Endothelial cell of umbilical vein (primary cell): ENCODE data around the gene ENDOG. TPM values are rescaled to one million over a fixed set of nuclear protein-coding genes. Genes with fewer than 3 reads are reported as not detected.

Source experiments
- BruUV-seq: library from RNA; stranded (reverse); fragments of 400-500 nt; replicated peaks from 2 replicates; lab custom pipeline; 2021; lab: Mats Ljungman, UMichigan
- CTCF ChIA-PET: fragments of 300-600, 350-600 bp; sonication (Branson Sonifier 250); formaldehyde crosslinking; loops from one replicate; lab custom pipeline; 2021; ENCODE audit warnings: antibody characterized with exemption, inconsistent platforms; lab: Charles Lee
- POLR2A ChIA-PET: fragments of 300-600, 350-600 bp; sonication (Branson Sonifier 250); formaldehyde crosslinking; loops from one replicate; lab custom pipeline; 2021; ENCODE audit warnings: antibody characterized with exemption, inconsistent platforms; lab: Charles Lee
- DNase-seq: peaks from one replicate; pipeline ENCODE4 v3.0.0-alpha.2; 2011; ENCODE audit warnings: low read depth, low spot score
- FAIRE-seq: peaks from 2 replicates; lab custom pipeline; 2011; peaks lifted over from hg19 to GRCh38; lab: Jason Lieb, UNC
- H2AFZ ChIP-seq: 2 replicates; pipeline ENCODE4 v1.6.0; 2012; ENCODE audit warnings: low read depth, low read length, control low read depth, inconsistent platforms
- H3K27ac ChIP-seq: 2 replicates; pipeline ENCODE4 v1.5.1; 2011; ENCODE audit warnings: low read depth, mild to moderate bottlenecking, control low read depth, low read length, moderate library complexity; ENCODE audit not compliant: insufficient read depth
- H3K27me3 ChIP-seq, 2 experiments: 2 replicates each; pipeline versions ENCODE4 v1.6.0 to v1.6.1; 2011; ENCODE audit warnings: low read length in 2 of 2, mixed read lengths in 1 of 2; ENCODE audit not compliant: control insufficient read depth in 2 of 2, insufficient read depth in 2 of 2
- H3K36me3 ChIP-seq, 2 experiments: 2 replicates in 1 of 2; 3 replicates in 1 of 2; pipeline ENCODE4 v1.5.1; 2011; ENCODE audit warnings: low read length in 2 of 2, mild to moderate bottlenecking in 1 of 2, moderate library complexity in 1 of 2; ENCODE audit not compliant: control insufficient read depth in 2 of 2, insufficient read depth in 2 of 2; ENCODE audit errors: extremely low read depth in 1 of 2
- H3K4me1 ChIP-seq: 3 replicates; pipeline ENCODE4 v1.5.1; 2011; ENCODE audit warnings: mild to moderate bottlenecking, low read length; ENCODE audit not compliant: control insufficient read depth, insufficient read depth; ENCODE audit errors: extremely low read depth
- H3K4me2 ChIP-seq: 2 replicates; pipeline ENCODE4 v1.6.1; 2011; ENCODE audit warnings: low read length, control low read depth, mixed read lengths; ENCODE audit not compliant: insufficient read depth
- H3K4me3 ChIP-seq, 3 experiments: fragments of 200-600 bp in 1 of 3; sonication (generic), shearing (Covaris generic) in 1 of 3; replicated peaks in 1 of 3; 2 replicates each; pipeline ENCODE4 v1.5.1; 2011 to 2016; ENCODE audit warnings: control low read depth in 3 of 3, low read length in 3 of 3, mild to moderate bottlenecking in 2 of 3, inconsistent platforms in 1 of 3, low read depth in 1 of 3, moderate library complexity in 1 of 3; ENCODE audit not compliant: insufficient read depth in 1 of 3
- H3K79me2 ChIP-seq: 2 replicates; pipeline ENCODE4 v1.6.0; 2012; ENCODE audit warnings: low read length, inconsistent platforms; ENCODE audit not compliant: control insufficient read depth, insufficient read depth
- H3K9ac ChIP-seq: replicated peaks from 2 replicates; pipeline ENCODE3; 2011; ENCODE audit warnings: low read length, control low read depth; ENCODE audit not compliant: insufficient read depth; ENCODE audit errors: extremely low read depth
- H3K9me1 ChIP-seq: replicated peaks from 3 replicates; pipeline ENCODE4 v1.6.0; 2011; ENCODE audit warnings: mild to moderate bottlenecking, low read length; ENCODE audit not compliant: control insufficient read depth, insufficient read depth; ENCODE audit errors: extremely low read depth
- H3K9me3 ChIP-seq: replicated peaks from 2 replicates; pipeline ENCODE4 v1.5.1; 2012; ENCODE audit warnings: low read length, inconsistent platforms; ENCODE audit not compliant: control insufficient read depth, insufficient read depth
- H4K20me1 ChIP-seq: replicated peaks from 2 replicates; pipeline ENCODE3; 2011; ENCODE audit warnings: mild to moderate bottlenecking, low read length; ENCODE audit not compliant: control insufficient read depth, insufficient read depth; ENCODE audit errors: extremely low read depth
- CTCF ChIP-seq, 2 donors: IDR thresholded peaks; 1 replicate in 1 of 2; 2 replicates in 1 of 2; pipeline ENCODE4 v1.5.1; 2011; ENCODE audit warnings: low read length in 2 of 2, mild to moderate bottlenecking in 2 of 2, moderate library complexity in 2 of 2, control low read depth in 1 of 2, inconsistent platforms in 1 of 2, low read depth in 1 of 2; ENCODE audit not compliant: insufficient read depth in 1 of 2; ENCODE audit errors: extremely low read depth in 1 of 2
- EZH2 ChIP-seq: IDR thresholded peaks from 2 replicates; pipeline ENCODE4 v1.6.1; 2012; ENCODE audit warnings: borderline replicate concordance, low read depth, mild to moderate bottlenecking, moderate library complexity, low read length, inconsistent platforms; ENCODE audit not compliant: severe bottlenecking
- FOS ChIP-seq: IDR thresholded peaks from 2 replicates; pipeline ENCODE4 v1.6.1; 2011; ENCODE audit warnings: mild to moderate bottlenecking, low read length, moderate library complexity, borderline replicate concordance; ENCODE audit not compliant: insufficient read depth
- GATA2 ChIP-seq: IDR thresholded peaks from 2 replicates; pipeline ENCODE4 v1.7.0; 2011; ENCODE audit warnings: low read depth, mild to moderate bottlenecking, moderate library complexity, mixed read lengths, low read length; ENCODE audit not compliant: insufficient read length, insufficient read depth
- JUN ChIP-seq: IDR thresholded peaks from 2 replicates; pipeline ENCODE4 v1.6.1; 2011; ENCODE audit warnings: borderline replicate concordance, low read depth; ENCODE audit not compliant: insufficient read length, insufficient read depth
- MYC ChIP-seq: IDR thresholded peaks from one replicate; pipeline ENCODE4 v1.6.1; 2011; ENCODE audit warnings: mild to moderate bottlenecking, low read depth, low read length
- POLR2A ChIP-seq: IDR thresholded peaks from 2 replicates; pipeline ENCODE4 v1.6.1; 2012; ENCODE audit warnings: low read depth, mild to moderate bottlenecking, control low read depth, low read length
- POLR2AphosphoS5 ChIP-seq: IDR thresholded peaks from 2 replicates; pipeline ENCODE4 v1.6.1; 2012; ENCODE audit warnings: low read depth, mild to moderate bottlenecking, control low read depth, low read length, moderate library complexity; ENCODE audit not compliant: insufficient read depth
- dilution Hi-C: fragments of 300-500 bp; cut with MboI; formaldehyde crosslinking; loops from one replicate; pipeline ENCODE4 v1.15.0; 2019; ENCODE audit warnings: low sequenced_read_pairs; ENCODE audit not compliant: extremely low pct_ligation_motif_present
- intact Hi-C: fragments of 100-400 bp; cut with micrococcal nuclease; formaldehyde crosslinking; loops from one replicate; pipeline ENCODE4 v1.10.0; 2022
- polyA plus RNA-seq, 4 experiments: library from polyadenylated mRNA; depleted of rRNA in 3 of 4; stranded (reverse) in 3 of 4; unstranded in 1 of 4; fragments of >200 nt; gene quantifications; 2 replicates each; pipeline versions ENCODE4 v1.2.1 to v1.2.3, GENCODE V29; 2011 to 2012; ENCODE audit warnings: missing spikeins in 1 of 4
- total RNA-seq: library from RNA; stranded (reverse); gene quantifications from 2 replicates; pipeline ENCODE4 v1.2.3, GENCODE V29; 2021
- TF ChIP-seq, protein P1 (sequence below): IDR thresholded peaks from 2 replicates; pipeline ENCODE4 v1.6.1; 2011; ENCODE audit not compliant: insufficient read depth, insufficient read length

Gene ENDOG
- total and polyA plus RNA-seq, 2 donors (not counting 3 experiments of a cell fraction or from before 2014, with no cell fraction given): 18.0 to 21.1 TPM

DNA sequence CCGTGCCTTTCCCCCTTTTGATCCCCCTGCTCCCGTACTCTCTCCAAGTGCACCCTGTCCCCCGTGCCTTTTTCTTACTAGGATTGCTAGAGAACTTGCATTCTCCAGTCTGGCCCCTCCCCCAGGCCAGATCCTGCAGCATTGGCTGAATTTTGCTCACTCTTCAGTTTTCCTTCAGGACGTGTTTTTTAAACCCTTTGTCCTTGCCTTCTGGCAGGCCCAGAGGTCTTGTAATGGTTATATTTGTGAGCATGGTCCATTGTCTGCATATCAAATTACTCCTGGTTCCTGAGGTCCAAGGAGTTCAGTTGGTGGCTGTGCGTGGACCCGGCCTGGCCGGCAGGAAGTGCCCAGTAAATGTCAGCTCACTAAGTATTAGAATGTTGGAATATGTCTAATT lies 30.6 kb upstream of the ENDOG start:
- intact Hi-C loops: loop anchor here (1.0 to 5.0 kb wide), 4 partner anchors 15 to 241 kb away; partner anchors contain the start of genes ENDOG and SH3GLB2
- Histone ChIP-seq H3K9ac (peak overlapping the region; percentile 35), H4K20me1 (no peaks in the 10 kb centered on the region), H3K4me3 (peak overlapping the region; percentile 50 to 94 (median 77)), H3K4me1 (peaks cover 11% of the 10 kb centered on the region), H3K4me2 (peak overlapping the region; percentile 71), H3K79me2 (peaks cover 13% of the 10 kb centered on the region), H3K27me3 (no peaks in the 10 kb centered on the region), H3K27ac (no peak overlapping the region), H3K9me1 (no peaks in the 10 kb centered on the region), H3K9me3 (no peaks in the 10 kb centered on the region), H2AFZ (peak overlapping the region; percentile 56), H3K36me3 (peaks cover 7 to 18% of the 10 kb centered on the region in 2 experiments)
- ChIA-PET CTCF (interaction anchor here (1.0 to 2.0 kb wide), 5 partner anchors 17 to 86 kb away, joined by 3 to 9 read pairs (median 5); partner anchors contain the start of genes ENDOG and PKN3), POLR2A (no interaction called here)
- no peak for FAIRE-seq
- DNase-seq: peak; percentile 25
- no peak for TF ChIP-seq POLR2A
- TF ChIP-seq EZH2: no peak
- TF ChIP-seq MYC: no peak
- no peak for TF ChIP-seq POLR2AphosphoS5
- dilution Hi-C loops: no loop called here
- BruUV-seq: TSS peak; percentile 27

DNA sequence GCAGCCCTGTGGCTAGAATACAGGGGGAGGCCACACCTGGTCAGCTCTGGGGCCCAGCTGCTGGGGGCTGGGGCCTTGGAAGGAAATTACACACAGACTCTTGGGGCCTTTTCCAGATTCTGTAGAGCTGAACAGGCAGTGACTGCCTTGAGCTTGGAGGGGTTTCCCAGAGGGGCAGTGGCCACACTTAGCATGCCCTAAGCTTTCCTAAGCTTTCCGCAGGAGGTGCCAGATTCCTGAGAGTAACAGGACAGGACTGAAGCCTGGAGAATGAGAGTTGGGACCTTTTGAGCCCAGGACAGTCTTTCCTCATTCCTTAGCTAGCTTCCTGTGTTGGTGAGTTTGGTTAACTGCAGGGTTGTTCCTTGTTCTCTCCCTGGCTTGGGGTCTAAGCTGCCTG lies 29.9 kb upstream of the ENDOG start:
- peak overlapping the region in 1 of 3 experiments; percentile 77 for H3K4me3 ChIP-seq
- no peaks in the 10 kb centered on the region for H3K9me3 ChIP-seq
- H3K4me2 ChIP-seq: peak overlapping the region; percentile 71
- H2AFZ ChIP-seq: no peak overlapping the region
- CTCF ChIA-PET: interaction anchor here (0.6 to 2.0 kb wide), 7 partner anchors 10 to 153 kb away, joined by 3 to 9 read pairs (median 5); partner anchors contain the start of genes ENDOG and PKN3
- POLR2A ChIA-PET: no interaction called here
- peak overlapping the region; percentile 35 for H3K9ac ChIP-seq
- dilution Hi-C loops: no loop called here
- H3K4me1 ChIP-seq: peaks cover 11% of the 10 kb centered on the region
- BruUV-seq: no TSS peak
- peaks cover 7 to 26% of the 10 kb centered on the region in 2 experiments for H3K36me3 ChIP-seq
- FAIRE-seq: no peak
- intact Hi-C loops: loop anchor here (5.0 kb wide), 1 partner anchor 56 kb away; no protein-coding TSS in a partner anchor
- H3K79me2 ChIP-seq: peaks cover 13% of the 10 kb centered on the region
- H3K9me1 ChIP-seq: no peaks in the 10 kb centered on the region
- no peak for DNase-seq
- H3K27me3 ChIP-seq: no peaks in the 10 kb centered on the region
- H3K27ac ChIP-seq: no peak overlapping the region
- no peaks in the 10 kb centered on the region for H4K20me1 ChIP-seq
- TF ChIP-seq EZH2 (no peak), CTCF (IDR thresholded peaks at IDR 0.05; ENCODE audit: extremely low read depth in 1 of 2, insufficient read depth in 1 of 2, low read depth in 1 of 2, low read length in 2 of 2) (no peak), POLR2A (no peak), POLR2AphosphoS5 (no peak), MYC (no peak), GATA2 (no peak), JUN (no peak), FOS (no peak)
- TF ChIP-seq, protein P1, sequence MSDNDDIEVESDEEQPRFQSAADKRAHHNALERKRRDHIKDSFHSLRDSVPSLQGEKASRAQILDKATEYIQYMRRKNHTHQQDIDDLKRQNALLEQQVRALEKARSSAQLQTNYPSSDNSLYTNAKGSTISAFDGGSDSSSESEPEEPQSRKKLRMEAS: no peak
